ENCODE results near the gene TMEM163.
"Not testable (repeated sequence)": the region's sequence is repeated elsewhere in the genome, so short reads cannot be mapped to it uniquely, and the experiment has no call there.

The TMEM163 gene

GRCh38 chr2:134760385-134760784 lies 41.6 kb upstream of the TMEM163 start:
- CTCF ChIA-PET: no interaction called here
- no peak for TF ChIP-seq CTCF (IDR thresholded peaks at IDR 0.05; ENCODE audit: control extremely low read depth, extremely low read depth, low read depth, missing control alignments)
- POLR2A ChIA-PET: no interaction called here
- no peak for DNase-seq (ENCODE audit: extremely low spot score)

DNA sequence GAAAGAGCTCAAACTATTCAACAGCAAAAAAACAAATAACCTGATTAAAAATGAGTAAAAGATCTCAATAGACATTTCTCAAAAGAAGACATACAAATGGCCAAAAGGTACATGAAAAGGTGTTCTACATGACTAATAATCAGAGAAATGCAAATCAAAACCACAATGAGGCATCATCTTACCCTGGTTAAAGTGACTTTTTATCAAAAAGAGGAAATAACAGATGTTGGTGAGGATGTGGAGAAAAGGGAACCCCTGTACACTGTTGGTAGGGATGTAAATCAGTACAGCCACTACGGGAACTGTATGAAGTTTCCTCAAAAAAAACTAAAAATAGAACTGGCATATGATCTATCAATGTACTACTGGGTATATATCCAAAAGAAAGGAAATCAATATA lies 39.8 kb upstream of the TMEM163 start:
- no peak for TF ChIP-seq CTCF (IDR thresholded peaks at IDR 0.05; ENCODE audit: control extremely low read depth, extremely low read depth, low read depth, missing control alignments)
- POLR2A ChIA-PET: no interaction called here
- no peak for DNase-seq (ENCODE audit: extremely low spot score)
- CTCF ChIA-PET: interaction anchor here (1.6 kb wide), 1 partner anchor 82 kb away, joined by 4 read pairs; no protein-coding TSS in a partner anchor

GRCh38 chr2:134751981-134752380 lies 33.2 kb upstream of the TMEM163 start:
- POLR2A ChIA-PET; DNase-seq (ENCODE audit: extremely low spot score): not testable (repeated sequence)
- CTCF ChIA-PET: interaction anchor here (1.0 to 1.9 kb wide), 3 partner anchors 8 to 301 kb away, joined by 3 to 4 read pairs (median 4); no protein-coding TSS in a partner anchor

DNA sequence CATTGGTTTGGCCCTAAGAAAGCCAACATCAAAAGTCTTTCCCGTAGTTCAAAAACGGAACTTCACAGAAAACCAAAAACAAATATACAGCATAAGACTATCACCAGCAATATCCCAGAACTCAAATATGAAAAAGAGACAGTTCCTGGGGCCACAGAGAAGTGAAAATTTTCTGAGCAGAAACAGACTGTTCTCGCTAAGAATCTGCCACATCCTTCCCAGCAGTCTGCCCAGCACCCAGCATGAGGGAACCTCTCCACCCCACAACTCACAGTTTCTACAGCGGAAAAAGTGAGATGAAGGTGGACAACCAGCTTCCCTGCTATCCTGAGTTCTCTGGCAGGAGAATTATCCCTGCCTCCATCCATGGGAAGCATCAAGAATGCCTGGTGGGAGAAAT lies 26.7 kb upstream of the TMEM163 start:
- ChIA-PET CTCF (no interaction called here), POLR2A (no interaction called here)
- no peak for DNase-seq (ENCODE audit: extremely low spot score)
- no peak for TF ChIP-seq CTCF (IDR thresholded peaks at IDR 0.05; ENCODE audit: control extremely low read depth, extremely low read depth, low read depth, missing control alignments)

DNA sequence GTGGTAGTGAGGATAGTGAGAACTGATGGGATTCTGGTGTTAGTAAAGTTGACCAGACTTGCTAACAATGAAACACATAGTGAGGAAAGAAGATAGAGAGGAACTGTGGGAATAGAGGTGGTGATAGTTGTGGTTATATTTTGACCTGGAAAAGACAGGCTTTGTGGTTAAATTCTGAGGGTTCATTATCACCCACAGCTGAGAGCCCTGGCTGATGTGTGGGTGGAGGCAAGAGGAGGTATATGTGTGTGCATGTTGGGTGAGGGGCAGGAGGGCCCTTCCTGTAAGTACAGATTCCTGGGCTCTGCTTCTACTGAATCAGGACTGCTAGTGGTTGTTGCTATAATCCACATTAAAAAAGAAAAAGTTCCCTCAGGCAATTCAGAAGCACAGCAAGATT lies 26.2 kb upstream of the TMEM163 start:
- CTCF ChIA-PET: interaction anchor here (1.8 kb wide), 1 partner anchor 10 kb away, joined by 3 read pairs; no protein-coding TSS in a partner anchor
- POLR2A ChIA-PET: no interaction called here
- DNase-seq (ENCODE audit: extremely low spot score): no peak
- no peak for TF ChIP-seq CTCF (IDR thresholded peaks at IDR 0.05; ENCODE audit: control extremely low read depth, extremely low read depth, low read depth, missing control alignments)

DNA sequence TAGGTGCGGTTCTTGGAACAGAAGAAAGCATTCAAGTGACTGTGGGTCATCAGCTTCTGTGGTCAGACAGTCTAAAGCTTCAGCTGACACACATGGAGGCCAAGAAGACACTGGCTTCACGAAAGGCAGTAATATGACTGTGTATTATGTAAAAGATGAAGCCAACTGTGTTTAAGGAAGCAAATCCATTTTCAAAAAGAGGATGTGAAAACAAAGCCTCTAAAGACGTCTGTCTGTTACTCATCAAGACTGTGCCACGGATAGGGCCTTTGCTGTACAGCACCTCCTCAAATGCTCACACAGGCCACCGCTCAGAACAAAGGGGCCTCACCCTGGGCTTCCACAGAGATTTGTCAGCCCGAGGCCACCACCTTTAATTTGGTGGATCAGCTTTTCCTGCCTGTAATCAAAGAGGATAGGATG lies 21.1 kb upstream of the TMEM163 start:
- ChIA-PET CTCF (interaction anchor here (0.6 to 1.3 kb wide), 5 partner anchors 11 to 289 kb away, joined by 3 to 4 read pairs (median 3); no protein-coding TSS in a partner anchor), POLR2A (no interaction called here)
- DNase-seq (ENCODE audit: extremely low spot score): peak; percentile 75
- no peak for TF ChIP-seq CTCF (IDR thresholded peaks at IDR 0.05; ENCODE audit: control extremely low read depth, extremely low read depth, low read depth, missing control alignments)

DNA sequence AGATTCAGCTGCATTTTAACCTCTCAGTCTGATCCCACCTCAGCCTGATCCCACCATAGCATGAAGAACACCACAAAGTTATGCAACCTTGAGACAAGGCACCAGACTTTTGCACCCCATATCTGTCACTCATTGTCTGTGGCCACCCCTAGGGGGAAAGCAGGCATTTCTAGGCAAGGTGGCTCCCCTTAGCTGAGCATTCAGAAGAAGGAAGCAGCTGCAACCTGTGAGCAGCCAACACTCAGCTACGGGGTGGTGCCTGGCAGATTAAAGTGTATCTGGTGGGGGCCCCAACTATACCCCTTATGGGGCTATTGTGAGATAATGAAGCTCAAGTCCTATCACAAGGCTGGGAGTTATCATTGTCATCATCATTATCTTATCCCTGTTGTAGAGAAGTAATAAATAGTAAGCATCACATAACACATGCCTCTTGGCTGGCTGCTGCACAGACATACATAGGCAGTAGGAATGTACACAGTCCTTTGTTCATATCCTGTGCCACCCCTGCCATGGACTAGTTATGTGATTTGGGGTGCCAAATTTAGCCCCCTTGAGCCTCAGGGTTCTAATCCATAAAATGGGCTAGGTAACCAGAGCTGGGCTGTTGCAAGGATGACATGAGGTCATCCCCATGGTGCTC lies 20.6 kb upstream of the TMEM163 start:
- no peak for TF ChIP-seq CTCF (IDR thresholded peaks at IDR 0.05; ENCODE audit: control extremely low read depth, extremely low read depth, low read depth, missing control alignments)
- CTCF ChIA-PET: interaction anchor here (0.6 to 1.3 kb wide), 8 partner anchors 10 to 288 kb away, joined by 3 to 4 read pairs (median 3); no protein-coding TSS in a partner anchor
- POLR2A ChIA-PET: no interaction called here
- DNase-seq (ENCODE audit: extremely low spot score): no peak
